RPMI8226 (cell line): ENCODE data around the gene ANKRD30A.
"Not testable (repeated sequence)": the region's sequence is repeated elsewhere in the genome, so short reads cannot be mapped to it uniquely, and the experiment has no call there.

Experiments
- DNase-seq: peaks from one replicate; pipeline ENCODE4 v3.0.0-alpha.2; 2015

Gene ANKRD30A

GRCh38 chr10:37269554-37270256 lies 144.3 kb downstream of the ANKRD30A start:
- no peak for DNase-seq

DNA sequence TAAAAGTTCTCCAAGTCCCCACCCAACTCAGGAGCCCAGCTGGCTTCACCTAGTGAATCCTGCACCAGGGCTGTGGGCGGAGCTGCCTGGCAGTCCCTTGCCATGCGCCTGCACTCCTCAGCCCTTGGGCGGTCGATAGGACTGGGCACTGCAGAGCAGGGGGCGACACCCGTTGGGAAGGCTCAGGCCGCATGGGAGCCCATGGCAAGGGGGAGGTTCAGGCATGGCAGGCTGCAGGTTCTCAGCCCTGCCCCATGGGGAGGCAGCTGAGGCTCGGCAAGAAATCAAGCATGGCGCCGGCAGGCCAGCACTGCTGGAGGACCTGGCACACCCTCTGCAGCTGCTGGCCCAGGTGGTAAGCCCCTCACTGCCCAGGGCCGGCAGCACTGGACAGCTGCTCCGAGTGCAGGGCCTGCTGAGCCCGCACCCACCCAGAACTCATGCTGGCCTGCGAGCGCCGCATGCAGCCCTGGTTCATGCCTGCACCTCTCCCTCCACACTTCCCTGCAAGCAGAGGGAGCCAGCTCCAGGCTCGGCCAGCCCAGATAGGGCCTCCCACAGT lies 149.9 kb downstream of the ANKRD30A start:
- DNase-seq: no peak

DNA sequence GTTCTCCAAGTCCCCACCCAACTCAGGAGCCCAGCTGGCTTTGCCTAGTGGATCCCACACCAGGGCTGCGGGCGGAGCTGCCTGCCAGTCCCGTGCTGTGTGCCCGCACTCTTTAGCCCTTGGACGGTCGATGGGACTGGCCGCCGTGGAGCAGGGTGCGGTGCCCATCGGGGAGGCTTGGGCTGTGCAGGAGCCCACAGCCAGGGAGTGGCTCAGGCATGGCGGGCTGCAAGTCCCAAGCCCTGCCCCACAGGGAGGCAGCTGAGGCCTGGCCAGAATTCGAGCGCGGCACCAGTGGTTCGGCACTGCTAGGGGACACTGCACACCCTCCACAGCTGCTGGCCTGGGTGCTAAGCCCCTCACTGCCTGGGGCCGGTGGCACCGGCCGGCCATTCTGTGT lies 159.7 kb downstream of the ANKRD30A start:
- DNase-seq: no peak

DNA sequence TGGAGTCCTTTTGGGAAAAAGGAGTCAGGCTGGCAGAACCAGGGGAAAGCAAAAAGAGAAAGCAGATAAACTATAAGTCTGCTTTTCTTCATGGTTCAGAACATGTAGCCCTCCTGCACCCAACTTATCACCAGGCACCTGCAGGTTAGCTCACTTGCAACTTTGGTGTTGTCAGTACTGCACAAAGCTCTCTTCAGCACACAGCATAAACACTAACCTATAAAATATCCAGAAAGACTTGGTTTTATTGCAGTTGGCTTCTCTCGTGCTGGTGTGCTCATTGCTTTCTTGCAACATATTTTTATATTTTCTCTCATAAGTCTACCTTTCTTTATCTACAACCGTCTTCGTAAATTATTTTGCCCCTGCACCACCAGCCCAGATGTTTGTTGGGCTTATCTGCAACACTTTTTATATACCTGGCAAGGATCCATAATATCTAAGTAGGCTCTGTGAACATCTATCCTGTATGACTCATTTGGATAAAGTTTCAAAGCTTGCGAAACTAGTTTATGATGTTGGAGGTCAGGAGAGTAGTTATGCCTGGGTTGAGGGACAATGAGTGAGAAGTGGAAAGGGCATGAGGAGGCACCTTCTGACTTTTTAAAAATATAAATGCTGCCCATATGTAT lies 164.6 kb downstream of the ANKRD30A start:
- DNase-seq: no peak

DNA sequence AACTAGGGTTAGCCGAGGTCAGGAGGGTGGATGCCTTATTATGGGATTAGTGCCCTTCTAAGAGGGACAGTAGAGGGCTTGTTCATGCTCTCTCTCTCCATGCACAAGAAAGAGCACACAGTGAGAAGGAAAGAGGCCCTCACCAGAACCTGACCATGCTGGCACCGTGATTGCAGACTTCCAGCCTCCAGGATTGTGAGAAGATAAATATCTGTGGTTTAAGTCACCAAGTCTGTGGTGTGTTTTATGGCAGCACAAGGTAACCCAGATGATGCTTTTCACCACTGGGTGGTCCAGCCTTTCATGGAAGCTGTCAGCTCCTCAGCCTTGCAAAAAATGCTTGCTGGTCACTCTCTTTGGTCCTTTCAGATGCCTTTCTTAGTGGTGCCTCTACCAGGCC lies 175.9 kb downstream of the ANKRD30A start:
- DNase-seq: no peak

- DNase-seq: no peak
Measured at GRCh38 chr10:37304036-37304435, 178.6 kb downstream of the ANKRD30A start.

DNA sequence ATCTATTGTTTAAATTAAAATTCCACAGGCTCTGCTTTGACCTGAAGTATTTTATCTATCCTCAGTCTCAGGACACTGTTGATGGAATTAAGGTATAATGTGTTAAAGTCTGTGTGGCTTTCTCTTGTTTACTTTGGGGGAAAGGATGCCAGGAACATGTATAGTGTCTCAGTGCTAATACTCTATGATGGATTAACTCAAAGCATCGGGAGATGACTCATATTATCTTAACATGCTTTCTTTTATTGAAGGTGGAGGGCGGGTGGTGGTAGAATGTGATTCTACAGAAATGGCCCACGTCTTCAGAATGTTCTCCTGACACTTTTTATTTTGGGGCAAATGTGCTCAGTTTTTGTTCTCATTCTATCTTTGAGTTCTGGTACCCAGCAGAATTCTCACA lies 189.0 kb downstream of the ANKRD30A start:
- DNase-seq: no peak

DNA sequence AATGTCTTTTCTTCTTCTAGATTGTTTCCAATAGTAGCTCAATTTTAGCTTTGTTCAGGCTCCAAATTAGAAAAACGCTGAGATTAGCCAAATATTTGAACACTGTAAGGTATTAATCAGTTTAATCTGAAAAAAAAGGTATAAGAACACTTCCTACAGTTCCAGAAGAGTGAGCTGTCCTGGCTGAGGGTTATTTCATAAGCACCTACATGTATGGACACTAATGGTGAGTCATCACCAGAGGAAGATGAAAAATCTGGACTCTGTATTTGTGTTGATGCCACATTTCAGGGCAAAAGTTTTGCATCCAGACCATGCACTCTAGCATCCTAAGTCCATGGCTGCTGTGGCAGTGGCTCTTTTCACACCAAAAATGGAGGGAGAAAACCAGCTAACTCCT lies 189.5 kb downstream of the ANKRD30A start:
- DNase-seq: no peak

DNA sequence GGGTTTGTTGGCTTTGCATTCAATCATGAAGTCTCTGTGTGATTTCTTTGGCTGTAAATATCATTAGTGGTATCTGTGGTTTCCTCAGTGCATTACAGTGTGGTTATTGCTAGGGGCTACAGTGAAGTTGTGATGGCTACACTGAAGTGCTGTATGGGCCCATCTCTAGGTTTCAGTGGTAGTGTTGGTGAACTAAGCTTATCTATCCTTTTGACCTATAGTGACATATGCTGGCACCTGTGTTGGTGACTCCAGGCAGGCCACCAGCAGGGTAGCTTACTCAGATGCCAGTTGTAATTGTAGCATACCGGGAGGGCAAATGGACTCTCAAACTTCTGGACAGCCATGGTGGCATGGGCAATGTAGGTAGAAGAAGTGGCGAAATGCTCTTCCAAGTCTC lies 219.0 kb downstream of the ANKRD30A start:
- no peak for DNase-seq

GRCh38 chr10:37379991-37380390 lies 254.6 kb downstream of the ANKRD30A start:
- DNase-seq: no peak

- DNase-seq: no peak
Measured at GRCh38 chr10:37381271-37381670, 255.9 kb downstream of the ANKRD30A start.

DNA sequence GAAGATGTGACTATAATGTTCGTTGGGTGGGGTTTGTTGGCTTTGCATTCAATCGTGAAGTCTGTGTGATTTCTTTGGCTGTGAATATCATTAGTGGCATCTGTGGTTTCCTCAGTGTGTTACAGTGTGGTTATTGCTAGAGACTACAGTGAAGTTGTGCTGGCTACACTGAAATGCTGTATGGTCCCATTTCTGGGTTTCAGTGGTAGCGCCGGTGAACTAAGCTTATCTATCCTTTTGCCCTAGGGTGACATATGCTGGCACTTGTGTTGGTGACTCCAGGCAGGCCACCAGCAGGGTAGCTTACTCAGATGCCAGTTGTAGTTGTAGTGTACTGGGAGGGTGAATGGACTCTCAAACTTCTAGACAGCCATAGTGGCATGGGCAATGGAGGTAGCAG lies 259.5 kb downstream of the ANKRD30A start:
- no peak for DNase-seq

GRCh38 chr10:37390926-37391325 lies 265.5 kb downstream of the ANKRD30A start:
- no peak for DNase-seq

- DNase-seq: not testable (repeated sequence)
Measured at GRCh38 chr10:37400774-37401173, 275.4 kb downstream of the ANKRD30A start.

- DNase-seq: no peak
Measured at GRCh38 chr10:37401225-37401624, 275.8 kb downstream of the ANKRD30A start.

DNA sequence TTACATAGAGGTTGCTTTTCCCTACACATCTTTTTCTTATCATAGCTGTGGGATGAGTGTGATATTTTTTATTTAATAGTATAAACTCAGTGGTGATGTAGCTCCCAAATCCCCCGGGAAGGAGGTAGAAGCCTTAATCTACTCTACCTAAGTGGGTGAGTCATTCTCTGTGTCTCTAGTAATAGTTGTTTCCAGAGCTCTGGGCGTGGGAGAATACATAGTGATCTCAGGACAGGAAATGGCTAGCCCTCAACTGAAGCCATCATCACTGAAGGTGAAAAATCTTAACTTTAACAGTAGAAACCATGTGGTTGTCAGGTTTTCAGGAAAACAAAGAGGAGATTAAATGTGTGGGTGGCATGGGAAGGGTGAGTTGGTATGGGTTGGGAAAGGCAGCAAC lies 278.4 kb downstream of the ANKRD30A start:
- DNase-seq: no peak
